GM19193 (cell line): ENCODE data around the gene BRD2.
A peak's percentile ranks its signal among the peaks of the same experiment; 100 is the strongest.

Experiments
- POLR2A ChIP-seq: IDR thresholded peaks from 4 replicates; pipeline ENCODE4 v1.6.1; 2011; ENCODE audit not compliant: insufficient read depth, insufficient read length; ENCODE audit errors: extremely low read depth

Gene BRD2

GRCh38 chr6:33018904-33019303 is 50.5 kb downstream of the BRD2 start:
- no peak for TF ChIP-seq POLR2A

GRCh38 chr6:33019372-33019771 is 51.0 kb downstream of the BRD2 start:
- TF ChIP-seq POLR2A: no peak

- no peak for TF ChIP-seq POLR2A
These were observed 53.5 kb downstream of the BRD2 start for GRCh38 chr6:33021917-33022316.

- TF ChIP-seq POLR2A: no peak
These were observed 55.1 kb downstream of the BRD2 start for GRCh38 chr6:33023536-33023935.

- no peak for TF ChIP-seq POLR2A
These were observed 56.1 kb downstream of the BRD2 start for GRCh38 chr6:33024521-33024920.

GRCh38 chr6:33028220-33028849 is 59.9 kb downstream of the BRD2 start:
- TF ChIP-seq POLR2A: no peak

GRCh38 chr6:33029328-33030184 is 61.2 kb downstream of the BRD2 start:
- peak; percentile 68 for TF ChIP-seq POLR2A

- TF ChIP-seq POLR2A: no peak
These were observed 61.9 kb downstream of the BRD2 start for GRCh38 chr6:33030245-33030644.
